ES-I3 (cell line): ENCODE results near the gene CRYBB2.
"Not testable (repeated sequence)": the region's sequence is repeated elsewhere in the genome, so short reads cannot be mapped to it uniquely, and the experiment has no call there.

Source experiments
- H3K36me3 ChIP-seq: 2 replicates; pipeline ENCODE4 v1.6.1; 2013; ENCODE audit warnings: mild to moderate bottlenecking, low read length, control low read depth, moderate library complexity; ENCODE audit not compliant: insufficient read depth
- H3K4me1 ChIP-seq: 2 replicates; pipeline ENCODE4 v1.6.1; 2013; ENCODE audit warnings: mild to moderate bottlenecking, control low read depth, low read length; ENCODE audit not compliant: insufficient read depth
- H3K9ac ChIP-seq: 2 replicates; pipeline ENCODE4 v1.6.1; 2013; ENCODE audit warnings: low read depth, mild to moderate bottlenecking, low read length, moderate library complexity
- H3K9me3 ChIP-seq: 2 replicates; pipeline ENCODE4 v1.6.1; 2013; ENCODE audit warnings: mild to moderate bottlenecking, low read length, moderate library complexity; ENCODE audit not compliant: control insufficient read depth, insufficient read depth

The CRYBB2 gene

DNA sequence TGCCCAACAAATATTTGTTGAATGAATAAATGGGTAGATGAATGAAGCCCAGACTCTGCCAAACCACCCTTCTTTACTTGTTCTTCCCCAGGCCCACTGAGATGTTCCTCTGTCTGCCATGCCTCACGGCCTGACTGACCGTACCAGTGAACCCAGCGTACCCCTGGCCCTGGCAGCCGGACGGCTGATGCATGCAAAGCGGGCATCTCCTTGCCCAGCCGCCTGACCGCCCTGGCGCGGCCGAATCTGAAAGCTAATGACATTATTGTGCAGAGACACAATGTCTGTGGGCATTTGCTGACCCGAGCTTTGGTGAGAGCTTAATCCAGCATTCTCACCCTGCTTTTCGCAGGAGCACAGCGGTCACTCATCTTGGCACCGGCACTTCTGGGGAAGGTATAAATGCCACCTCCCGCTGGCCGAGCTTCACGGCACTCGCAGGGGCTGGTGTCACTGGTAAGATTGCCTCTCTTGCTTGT, at the start of gene CRYBB2:
Gene CRYBB2, plus strand, starts transcription at position 429 of the 479 bp plus-strand sequence. CDS start 1,791 bp downstream, outside the sequence.
- Histone ChIP-seq H3K4me1 (no peaks in the 10 kb centered on the region), H3K36me3 (no peaks in the 10 kb centered on the region), H3K9me3 (no peaks in the 10 kb centered on the region), H3K9ac (no peak within 1 kb of the TSS)

GRCh38 chr22:25170426-25170980, 48.9 kb upstream of the CRYBB2 start:
- H3K9ac ChIP-seq = no peak overlapping the region
- H3K9me3 ChIP-seq = no peaks in the 10 kb centered on the region
- peaks cover 3% of the 10 kb centered on the region; the same call in 1 of the 2 replicates for H3K36me3 ChIP-seq
- 0 out of 2 replicates have a peak, but pooled peaks cover 4% of the 10 kb centered on the region for H3K4me1 ChIP-seq

DNA sequence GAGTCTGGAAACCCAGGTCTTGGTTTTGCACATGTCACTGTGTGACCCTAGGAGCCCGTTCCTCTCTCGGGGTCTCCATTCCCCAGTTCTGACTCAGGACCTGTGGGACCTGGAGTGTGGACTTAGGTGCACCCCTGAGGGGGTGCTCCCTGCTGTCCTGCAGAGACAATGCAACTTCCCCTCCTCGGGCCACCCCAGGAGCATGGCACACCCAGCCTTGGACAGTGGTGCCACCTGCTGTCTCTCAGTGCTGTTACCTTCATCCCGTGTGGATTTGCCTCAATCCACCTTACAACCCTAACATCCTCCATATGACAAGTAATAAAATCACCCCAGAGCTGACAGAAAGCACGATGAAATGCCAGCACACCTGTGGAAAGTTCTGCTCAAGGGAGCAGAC, 47.3 kb upstream of the CRYBB2 start:
- no peak overlapping the region for H3K9ac ChIP-seq
- peaks cover 3% of the 10 kb centered on the region; the same call in 1 of the 2 replicates for H3K36me3 ChIP-seq
- no peaks in the 10 kb centered on the region for H3K9me3 ChIP-seq
- 0 out of 2 replicates have a peak, but pooled peaks cover 4% of the 10 kb centered on the region for H3K4me1 ChIP-seq

GRCh38 chr22:25174156-25174887, 45.1 kb upstream of the CRYBB2 start:
- Histone ChIP-seq H3K9ac (no peak overlapping the region), H3K4me1 (0 out of 2 replicates have a peak, but pooled peaks cover 4% of the 10 kb centered on the region), H3K9me3 (no peaks in the 10 kb centered on the region), H3K36me3 (peaks cover 3% of the 10 kb centered on the region; the same call in 1 of the 2 replicates)

GRCh38 chr22:25174888-25175411, 44.5 kb upstream of the CRYBB2 start:
- Histone ChIP-seq H3K9ac (no peak overlapping the region), H3K4me1 (0 out of 2 replicates have a peak, but pooled peaks cover 4% of the 10 kb centered on the region), H3K36me3 (peaks cover 3% of the 10 kb centered on the region; the same call in 1 of the 2 replicates), H3K9me3 (no peaks in the 10 kb centered on the region)

- Histone ChIP-seq H3K4me1 (0 out of 2 replicates have a peak, but pooled peaks cover 4% of the 10 kb centered on the region), H3K9ac (no peak overlapping the region), H3K36me3 (peaks cover 3% of the 10 kb centered on the region; the same call in 1 of the 2 replicates), H3K9me3 (no peaks in the 10 kb centered on the region)
These were observed 43.3 kb upstream of the CRYBB2 start for GRCh38 chr22:25176175-25176574.

- Histone ChIP-seq H3K4me1 (0 out of 2 replicates have a peak, but pooled peaks cover 4% of the 10 kb centered on the region), H3K9me3 (no peaks in the 10 kb centered on the region), H3K9ac (no peak overlapping the region), H3K36me3 (peaks cover 3% of the 10 kb centered on the region; the same call in 1 of the 2 replicates)
These were observed 42.6 kb upstream of the CRYBB2 start for GRCh38 chr22:25176799-25177198.

DNA sequence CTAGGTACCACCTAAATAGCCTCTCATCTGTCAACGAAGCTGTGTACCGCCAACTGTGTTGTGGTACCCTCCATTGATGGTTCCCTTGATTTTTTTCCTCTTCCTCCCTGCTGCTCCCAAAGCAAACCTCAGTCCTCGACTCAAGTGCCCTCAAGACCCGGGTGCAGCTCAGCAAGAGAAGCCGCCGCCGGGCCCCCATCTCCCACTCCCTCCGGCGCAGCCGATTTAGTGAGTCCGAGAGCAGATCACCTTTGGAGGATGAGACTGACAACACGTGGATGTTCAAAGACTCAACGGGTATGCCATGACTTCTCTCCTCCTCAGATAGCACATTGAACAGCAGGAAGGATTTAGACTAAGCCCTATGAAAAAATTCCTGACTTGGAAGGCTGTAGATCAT, 42.2 kb upstream of the CRYBB2 start:
- 0 out of 2 replicates have a peak, but pooled peaks cover 4% of the 10 kb centered on the region for H3K4me1 ChIP-seq
- H3K36me3 ChIP-seq = peaks cover 3% of the 10 kb centered on the region; the same call in 1 of the 2 replicates
- H3K9me3 ChIP-seq = no peaks in the 10 kb centered on the region
- no peak overlapping the region for H3K9ac ChIP-seq

GRCh38 chr22:25177895-25178294, 41.5 kb upstream of the CRYBB2 start:
- H3K4me1 ChIP-seq = 0 out of 2 replicates have a peak, but pooled peaks cover 4% of the 10 kb centered on the region
- H3K9ac ChIP-seq = no peak overlapping the region
- no peaks in the 10 kb centered on the region for H3K9me3 ChIP-seq
- H3K36me3 ChIP-seq = peaks cover 3% of the 10 kb centered on the region; the same call in 1 of the 2 replicates

DNA sequence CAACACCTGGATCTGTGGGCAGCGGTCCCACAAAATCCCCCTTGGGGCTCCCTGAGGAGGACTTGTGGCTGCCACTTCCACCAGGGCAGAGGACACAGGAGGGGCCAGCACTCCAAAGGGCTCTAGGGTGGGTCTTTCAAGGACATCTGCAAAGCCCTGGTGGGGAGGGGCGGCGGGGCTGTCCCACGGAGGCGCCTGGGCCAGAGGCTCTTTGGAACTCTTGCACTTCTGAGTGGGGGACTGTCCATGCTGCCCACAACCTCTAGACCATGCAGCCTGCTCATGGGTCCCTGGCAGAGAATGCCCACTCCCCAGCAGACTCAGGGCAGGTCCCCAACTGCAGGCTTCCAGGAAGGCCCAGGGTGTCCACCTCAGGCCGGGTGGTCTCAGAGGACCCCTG, 41.1 kb upstream of the CRYBB2 start:
- not testable (repeated sequence) for H3K4me1 ChIP-seq, H3K9me3 ChIP-seq, H3K36me3 ChIP-seq, H3K9ac ChIP-seq

- not testable (repeated sequence) for H3K9me3 ChIP-seq, H3K36me3 ChIP-seq, H3K9ac ChIP-seq, H3K4me1 ChIP-seq
These were observed 40.4 kb upstream of the CRYBB2 start for GRCh38 chr22:25178869-25179631.

GRCh38 chr22:25182131-25183110, 37.0 kb upstream of the CRYBB2 start:
- Histone ChIP-seq H3K36me3 (peaks cover 7% of the 10 kb centered on the region), H3K9me3 (no peaks in the 10 kb centered on the region), H3K9ac (no peak overlapping the region), H3K4me1 (no peaks in the 10 kb centered on the region)

GRCh38 chr22:25183949-25184619, 35.4 kb upstream of the CRYBB2 start:
- H3K9ac ChIP-seq = no peak overlapping the region

More at GRCh38 chr22:25183949-25184619, 35.4 kb upstream of the CRYBB2 start:
- peaks cover 7% of the 10 kb centered on the region for H3K36me3 ChIP-seq
- no peaks in the 10 kb centered on the region for H3K4me1 ChIP-seq
- no peaks in the 10 kb centered on the region for H3K9me3 ChIP-seq
